HG03520 (cell line): ENCODE data around the gene MECP2.

Experiments
- ATAC-seq: cut with Tn5 transposase; IDR thresholded peaks from one replicate; pipeline ENCODE4 v1.9.1; 2021; ENCODE audit warnings: mild to moderate bottlenecking, moderate library complexity; ENCODE audit not compliant: unreplicated experiment

Gene MECP2

DNA sequence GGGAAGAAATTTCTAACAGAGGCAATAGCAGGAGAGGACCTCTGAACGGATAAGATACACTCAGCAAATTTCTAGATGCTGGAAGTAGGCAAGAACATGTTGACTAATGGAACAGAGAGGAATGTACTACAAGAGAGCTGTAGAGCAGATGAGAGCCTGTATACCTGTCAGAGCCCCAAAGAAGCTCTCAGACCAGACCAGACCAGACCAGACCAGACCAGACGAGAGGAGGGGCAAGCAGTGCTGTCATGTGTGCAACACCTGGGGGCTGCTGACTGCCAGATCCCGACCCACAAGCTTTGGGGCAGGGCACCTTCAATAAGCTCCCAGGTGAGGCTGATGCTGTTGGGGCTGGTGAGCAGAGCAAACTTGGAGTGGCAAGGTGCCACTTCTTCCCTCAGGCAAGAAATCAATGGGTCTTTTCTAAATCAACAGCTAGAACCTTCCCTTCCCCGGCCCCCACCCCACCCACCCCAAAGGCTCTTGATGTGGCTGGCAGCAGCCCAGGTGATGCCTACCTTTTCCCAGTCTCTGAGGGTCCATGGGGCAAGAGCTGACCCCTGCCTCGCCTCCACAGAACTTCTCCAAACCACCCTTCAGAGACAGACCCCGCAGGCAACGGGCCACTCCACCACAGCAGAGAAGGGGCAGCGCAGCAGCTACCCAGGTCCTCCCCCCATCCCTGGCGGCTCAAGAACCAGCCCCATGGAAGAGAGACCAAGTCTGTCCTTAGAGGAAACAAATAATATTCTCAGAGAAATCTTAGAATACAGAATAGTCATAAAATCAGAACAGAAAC, 32.7 kb downstream of the MECP2 start:
- ATAC-seq: no peak

DNA sequence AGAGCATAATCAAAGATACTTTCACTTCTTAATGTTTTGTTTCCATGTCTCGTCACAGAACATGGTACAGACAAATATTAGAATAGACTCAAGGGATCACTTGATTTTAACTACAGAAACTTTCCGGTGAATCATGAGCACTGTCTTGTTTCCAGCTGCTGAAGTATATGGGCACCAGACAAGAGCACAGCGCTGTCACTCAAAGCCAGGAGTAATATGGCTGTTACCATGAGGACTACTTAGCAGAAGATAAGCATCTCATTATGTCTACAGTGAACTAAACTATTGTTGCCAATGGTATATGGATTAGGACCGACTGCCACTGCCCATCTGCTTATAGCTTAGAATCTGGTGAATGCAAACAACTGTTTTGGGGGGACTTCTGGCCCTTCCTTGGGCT, 34.3 kb downstream of the MECP2 start:
- ATAC-seq: no peak

DNA sequence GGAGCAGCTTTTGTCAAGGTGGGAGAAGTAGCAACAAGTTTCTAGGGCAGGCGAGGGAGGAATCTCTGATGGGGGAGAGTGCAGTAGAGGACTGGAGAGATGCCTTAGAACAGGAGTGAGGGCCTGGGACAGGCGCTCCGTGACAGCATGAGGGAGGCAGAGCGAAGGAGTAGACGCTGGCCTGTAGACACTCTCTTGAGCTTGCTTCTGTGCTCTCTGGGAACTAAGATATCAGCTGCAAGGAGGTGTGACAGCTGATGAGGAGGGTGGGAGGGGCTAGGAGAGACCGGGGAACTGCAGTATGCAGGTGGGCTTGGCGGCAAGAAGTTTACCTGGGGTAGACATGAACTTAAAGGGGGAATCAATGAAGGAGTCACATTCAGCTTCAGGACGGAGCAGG, 35.7 kb downstream of the MECP2 start:
- ATAC-seq: no peak

DNA sequence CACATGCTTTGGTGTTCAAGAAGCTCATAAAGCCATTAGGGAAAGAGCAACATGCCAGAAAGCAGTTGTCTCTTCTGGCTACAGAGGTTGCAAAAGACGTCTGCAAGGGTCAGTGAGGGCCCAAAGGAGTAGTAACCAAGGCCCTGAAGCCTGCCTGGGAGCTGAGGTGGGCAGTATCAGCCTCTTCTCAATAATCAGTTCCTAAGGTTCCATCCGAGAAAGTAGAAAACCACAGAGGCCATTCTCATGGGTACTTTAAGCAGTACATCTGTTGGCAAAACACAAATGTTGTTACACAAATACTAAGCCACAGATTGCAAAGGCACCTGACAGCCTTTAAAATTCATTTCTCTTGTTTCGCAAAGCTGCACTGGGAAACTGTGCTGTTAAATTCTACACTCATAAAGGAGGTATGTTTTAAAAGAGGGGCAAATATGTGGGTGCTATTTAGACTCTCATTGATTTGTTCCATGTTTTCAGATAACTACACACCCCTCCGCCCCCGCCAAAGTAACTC, 37.7 kb downstream of the MECP2 start:
- ATAC-seq: no peak

DNA sequence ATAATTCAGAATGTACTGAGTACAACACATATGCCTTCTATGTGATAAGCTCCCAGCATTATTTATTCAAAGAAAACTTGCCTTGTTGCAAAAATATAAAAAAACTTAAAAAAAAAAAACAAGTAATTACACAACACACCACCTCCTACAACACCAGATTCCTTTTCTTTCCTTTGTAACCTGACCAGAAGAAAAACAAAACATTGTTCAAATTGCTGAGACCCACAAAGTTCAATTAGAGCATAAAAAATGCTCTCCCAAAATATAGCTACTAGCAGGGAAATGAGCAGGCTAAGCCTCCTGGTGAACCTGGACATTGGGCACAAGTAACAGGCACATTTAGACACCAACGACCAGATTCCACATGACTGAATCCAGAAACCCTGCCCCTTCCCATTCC, 38.3 kb downstream of the MECP2 start:
- ATAC-seq: no peak

DNA sequence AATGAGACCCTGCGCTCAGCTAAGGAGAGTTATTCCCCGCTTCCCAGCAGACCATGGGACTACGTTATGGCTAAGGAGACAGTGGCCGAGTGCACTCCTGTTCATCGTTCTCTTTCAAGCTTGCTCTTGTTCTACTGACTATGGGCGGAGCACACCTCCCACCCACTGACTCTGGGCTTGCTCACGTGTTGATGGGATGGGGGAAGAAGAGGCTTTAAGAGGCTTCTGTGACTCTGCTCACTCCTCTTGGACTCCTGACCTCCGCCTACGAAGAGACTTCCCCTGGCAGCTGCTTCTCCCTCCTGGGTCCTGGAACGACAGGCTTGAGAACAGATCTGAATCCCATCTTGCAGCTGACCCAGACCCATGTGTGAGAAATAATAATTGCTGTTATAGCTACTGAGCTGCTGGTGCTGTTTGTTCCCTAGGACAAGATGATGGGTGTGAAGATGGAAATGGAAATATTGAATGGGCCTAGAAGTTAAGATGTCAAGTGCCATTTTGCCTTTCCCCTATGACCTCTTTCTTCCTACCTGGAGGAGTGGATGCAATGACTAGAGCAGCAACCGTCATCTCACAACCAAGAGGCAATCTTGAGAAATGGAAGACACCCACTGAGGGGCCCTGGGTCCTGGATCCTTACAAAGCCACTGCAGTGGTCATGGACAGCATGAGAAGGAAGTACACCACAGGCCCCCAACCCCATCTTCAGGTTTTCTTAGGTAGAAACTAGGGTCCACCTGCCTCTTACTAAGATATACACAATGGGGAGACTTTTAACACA, 39.1 kb downstream of the MECP2 start:
- no peak for ATAC-seq

DNA sequence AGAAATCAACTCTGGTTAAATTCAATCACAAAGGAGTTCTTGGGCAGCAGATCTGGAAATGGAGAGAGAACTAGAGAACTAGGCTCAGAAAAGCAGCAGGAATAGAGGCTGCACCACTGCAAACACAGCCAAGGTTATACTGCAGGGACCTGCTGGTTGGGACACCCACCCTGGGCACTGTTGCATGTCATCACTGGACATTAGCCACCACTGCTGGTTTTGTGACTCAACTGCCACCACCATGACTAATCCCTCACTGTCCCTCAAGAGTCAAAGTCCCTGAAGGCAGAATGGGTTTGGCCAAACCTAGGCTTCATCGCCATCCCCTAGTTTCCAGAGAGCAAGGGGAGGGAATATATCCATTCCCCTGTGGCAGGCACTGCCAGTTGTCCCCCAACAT, 39.7 kb downstream of the MECP2 start:
- no peak for ATAC-seq

DNA sequence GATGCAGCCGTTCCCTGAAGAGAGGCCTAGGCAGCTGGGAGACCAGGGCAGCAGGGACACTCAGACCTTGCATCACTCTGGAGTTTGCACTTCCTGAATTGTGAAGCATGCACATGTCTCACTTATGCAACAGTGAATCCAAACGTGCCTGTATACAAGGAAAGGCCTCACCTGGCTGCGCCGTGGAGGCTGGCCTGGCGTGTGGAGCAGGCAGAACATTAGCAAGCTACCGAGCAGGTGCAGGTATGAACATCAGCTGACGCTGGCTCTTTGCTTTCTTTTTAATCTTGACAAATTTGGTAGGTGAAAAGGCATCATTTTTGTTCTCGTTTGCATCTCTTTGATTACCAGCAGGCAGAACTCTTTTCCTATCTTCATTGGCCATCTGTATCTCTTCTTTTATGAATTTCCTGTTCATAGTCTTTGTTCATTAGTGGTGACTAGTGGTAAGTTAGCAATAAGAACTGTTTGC, 40.7 kb downstream of the MECP2 start:
- ATAC-seq: no peak

DNA sequence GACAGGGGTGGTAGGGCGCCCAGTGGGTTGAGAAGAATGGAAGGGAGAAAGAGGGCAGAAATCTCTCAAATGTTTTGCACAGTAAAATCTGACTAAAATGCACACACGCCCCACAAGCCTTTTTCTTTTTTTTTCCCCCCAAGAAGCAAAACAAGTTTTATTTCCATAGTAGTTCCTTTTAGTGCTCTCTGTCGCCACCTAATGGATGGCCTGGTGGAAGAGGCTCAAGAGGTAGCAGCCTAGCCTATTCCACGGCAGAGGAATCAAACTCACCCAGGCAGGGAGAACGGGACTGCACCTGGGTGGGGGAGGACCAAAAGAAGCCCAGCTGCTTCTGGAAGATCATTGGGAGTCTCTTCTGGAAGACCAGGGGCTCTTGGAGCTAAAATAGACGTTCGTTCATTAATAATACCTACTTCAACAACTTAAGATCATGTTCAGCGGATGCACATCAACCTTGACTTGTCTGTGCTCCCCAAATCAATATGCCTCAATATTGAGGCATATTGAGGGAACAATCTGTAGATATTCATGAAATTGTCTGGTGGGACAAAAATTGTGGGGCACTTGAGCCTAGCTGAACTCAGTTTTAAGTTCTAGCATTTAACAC, 46.2 kb downstream of the MECP2 start:
- no peak for ATAC-seq

DNA sequence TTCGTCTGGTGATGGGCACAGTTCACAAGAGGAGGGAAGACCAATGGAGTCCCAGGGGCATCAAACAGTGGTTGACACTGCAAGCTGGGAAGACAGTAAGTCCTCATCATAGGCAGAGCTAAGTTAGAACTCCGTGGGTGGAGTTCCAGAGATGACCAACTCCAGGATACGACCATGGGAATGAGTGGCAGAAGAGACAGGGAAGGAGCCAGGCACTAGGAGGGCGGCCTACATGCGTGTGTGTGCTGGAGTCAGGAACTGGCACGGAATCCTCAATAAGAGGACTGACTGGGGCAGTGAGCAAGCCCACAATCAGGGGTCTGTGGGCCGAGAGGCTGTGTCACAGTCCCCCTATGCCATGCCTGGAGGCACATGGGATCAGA, 47.4 kb downstream of the MECP2 start:
- ATAC-seq: no peak

DNA sequence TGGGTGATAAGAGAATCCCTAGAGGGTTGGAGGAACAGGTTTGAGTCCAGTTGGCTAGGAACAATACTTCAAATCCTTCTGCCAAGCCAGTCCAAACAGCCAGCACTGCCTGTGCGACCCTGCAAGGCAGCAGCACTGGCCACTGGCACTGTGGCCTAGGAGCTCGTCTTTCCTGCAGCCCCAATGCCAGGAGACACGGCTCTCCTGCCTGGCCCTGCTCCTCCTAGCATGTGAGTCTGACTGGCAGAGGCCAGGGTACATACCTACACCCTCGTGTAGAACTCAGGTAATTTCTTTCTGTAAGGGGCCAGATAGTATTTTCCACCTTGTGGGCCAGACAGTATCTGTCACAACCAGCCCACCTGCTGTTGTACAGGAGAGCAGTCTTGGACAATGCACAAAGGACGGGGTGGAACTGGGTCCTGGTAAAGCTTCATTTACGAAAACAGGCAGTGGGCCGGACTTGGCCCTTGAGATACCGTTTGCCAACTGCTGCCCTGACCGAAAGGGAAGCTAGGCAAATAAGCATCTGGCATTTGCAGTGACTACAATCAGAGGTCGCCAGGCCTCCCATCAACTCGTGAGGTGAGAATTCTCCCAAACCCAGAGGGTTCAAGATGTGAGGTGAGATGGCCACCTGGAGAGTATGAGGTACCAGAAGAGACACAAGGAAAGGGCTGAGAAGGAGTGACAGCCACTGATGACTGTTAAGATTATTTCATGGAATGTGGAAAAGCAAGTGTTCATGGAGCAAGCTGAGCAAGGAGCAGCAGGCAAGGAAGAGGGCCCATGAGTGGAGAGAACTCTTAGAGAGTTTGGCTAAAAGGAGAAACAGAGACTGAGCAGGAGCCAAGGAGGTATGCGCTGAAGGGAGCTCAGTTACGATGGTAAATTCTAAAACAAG, 48.1 kb downstream of the MECP2 start:
- ATAC-seq: no peak

DNA sequence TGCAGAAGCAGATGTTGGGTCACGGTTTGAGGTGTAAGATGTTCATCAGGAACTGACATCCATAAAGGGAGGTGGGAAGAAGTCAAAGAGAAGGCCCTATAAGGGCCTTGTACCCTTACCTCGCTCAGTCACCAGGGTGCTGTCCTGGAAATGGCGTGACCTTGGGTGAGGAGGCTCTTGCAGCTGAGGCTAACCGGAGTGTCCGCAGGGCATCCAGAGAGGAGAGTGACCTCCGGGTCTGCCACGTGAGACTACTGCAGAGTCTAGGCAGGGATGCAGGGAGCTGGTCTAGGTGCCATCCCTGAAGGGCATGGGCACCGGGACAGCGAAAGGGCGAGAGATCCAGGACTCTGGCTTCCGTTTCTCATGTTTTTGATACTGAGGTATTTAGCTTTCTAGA, 49.1 kb downstream of the MECP2 start:
- no peak for ATAC-seq

DNA sequence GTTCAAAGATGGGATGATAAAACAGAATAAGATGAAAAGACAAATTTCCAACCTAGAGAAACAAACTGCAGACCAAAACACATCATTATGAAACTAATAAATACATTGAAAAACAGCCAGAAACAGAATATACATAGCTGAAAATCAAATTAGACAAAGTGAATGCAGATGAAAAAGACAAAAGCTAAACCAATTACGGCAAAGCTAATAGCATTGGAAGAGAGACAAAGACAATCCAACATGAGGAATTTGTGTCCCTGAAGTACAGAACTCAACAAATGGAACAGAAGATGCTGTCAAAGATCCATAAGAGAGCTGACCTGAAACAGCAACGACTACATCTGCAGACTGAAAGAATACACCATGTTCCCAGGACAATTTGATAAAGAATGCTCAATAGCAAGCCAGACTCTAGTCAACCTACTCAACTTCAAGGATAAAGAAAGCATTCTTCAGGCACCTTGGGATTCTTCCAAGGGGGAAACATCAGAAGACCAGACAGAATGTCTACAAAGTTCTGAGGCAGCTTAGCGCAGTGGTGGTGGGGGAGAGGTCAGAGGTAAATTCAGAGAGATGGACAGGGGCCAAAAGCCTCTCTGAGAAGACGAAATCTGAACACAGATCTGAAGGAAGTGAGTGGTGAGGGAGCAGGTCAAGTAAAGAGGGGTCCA, 50.4 kb downstream of the MECP2 start:
- ATAC-seq: no peak

DNA sequence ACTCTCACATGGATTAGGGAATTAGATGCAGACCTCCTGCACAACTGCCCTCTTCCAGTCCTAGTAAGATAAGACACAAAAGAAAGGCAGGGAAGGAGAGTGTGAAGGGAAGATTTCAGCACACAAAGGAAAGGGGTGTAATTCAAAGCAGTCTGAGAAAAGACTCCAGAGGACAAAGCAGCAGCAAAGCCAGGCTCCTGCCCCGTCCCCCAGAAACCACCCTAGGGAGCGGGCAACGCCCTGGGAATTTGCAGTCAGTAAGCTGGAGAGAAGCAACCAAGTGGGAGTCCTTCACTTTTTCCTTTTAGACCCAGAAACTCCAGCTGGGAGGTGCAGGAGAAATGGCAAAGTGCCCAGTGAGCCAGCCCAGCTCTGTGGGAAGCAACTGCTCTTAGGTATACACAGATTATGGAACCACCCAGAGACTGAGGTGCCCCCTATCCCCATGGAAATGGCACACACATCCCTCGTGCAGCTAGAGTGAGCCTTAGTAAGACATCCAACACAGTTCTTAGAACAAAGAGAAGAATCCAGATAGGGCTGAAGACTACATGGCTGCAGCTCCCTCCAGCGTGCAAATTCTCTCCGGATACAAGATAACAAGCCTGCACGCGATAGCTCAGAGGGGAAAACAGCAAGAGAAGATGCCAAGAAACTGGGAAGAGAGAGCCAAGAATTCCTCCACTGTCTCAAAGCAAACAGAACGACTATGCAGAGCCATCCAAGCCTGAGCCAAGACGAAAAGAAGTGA, 51.3 kb downstream of the MECP2 start:
- ATAC-seq: no peak

DNA sequence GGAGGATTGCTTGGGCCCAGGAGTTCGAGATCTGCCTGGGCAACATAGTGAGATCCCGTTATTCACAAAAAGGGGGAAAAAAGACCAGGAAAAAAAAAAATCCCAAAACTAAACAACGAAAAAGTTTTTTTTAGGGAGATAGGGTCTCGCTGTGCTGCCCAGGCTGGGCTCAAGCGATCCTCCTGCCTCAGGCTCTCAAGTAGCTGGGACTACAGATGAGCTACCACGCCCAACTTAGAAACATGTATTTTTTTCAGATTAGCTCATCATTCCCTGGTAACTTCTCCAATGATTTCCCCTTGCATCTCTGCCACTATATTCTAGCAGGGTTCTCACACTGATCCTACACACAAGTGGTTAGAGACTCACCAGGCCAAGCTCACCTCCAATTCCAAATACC, 53.4 kb downstream of the MECP2 start:
- ATAC-seq: no peak

DNA sequence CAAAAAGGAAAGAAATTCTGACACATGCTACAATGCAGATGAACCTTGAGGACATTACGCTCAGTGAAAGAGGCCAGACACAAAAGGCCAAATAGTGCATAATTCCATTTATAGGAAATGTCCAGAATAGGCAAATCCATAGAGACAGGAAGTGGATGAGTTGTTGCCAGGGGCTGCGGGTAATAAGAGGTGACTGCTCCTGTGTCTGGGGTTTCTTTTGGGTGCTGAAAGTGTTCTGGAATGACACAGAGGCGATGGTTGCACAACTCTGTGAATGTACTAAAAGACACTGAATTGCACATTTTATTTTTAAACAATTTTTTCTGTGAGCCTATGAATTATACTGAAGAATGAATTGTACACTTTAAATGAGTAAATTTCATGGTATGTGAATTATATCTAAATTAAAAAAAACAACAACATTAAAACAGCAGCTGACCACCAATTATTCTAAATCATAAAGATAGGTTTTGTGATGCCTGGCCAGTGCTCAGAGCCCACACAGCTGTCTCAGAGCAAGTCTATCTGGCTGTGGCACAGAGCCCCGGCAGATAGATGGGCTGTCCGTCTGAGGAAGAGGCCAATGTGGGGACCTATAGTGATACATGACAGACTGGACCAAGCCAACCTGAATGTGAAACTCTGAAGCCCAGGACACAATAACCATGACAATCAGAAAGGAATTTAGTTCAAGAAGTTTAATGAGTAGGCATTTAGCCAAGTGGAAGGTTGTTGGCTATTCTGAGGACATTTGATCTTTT, 54.3 kb downstream of the MECP2 start:
- ATAC-seq: no peak

DNA sequence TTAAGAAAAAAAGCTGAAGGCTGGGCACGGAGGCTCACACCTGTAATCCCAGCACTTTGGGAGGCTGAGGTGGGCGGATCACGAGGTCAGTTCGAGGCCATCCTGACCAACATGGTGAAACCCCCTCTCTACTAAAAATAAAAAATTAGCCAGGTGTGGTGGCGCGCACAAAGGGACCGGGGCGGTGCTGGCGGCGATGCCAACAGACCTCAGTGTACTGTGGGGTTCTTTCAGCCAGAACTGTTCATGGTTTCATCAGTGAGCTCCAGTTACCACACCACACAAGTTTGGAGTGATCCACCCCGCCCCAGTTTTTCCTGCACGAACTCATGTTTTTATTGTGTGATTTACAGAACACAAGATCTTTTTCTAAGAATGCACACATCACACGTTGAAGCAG, 56.7 kb downstream of the MECP2 start:
- ATAC-seq: no peak

DNA sequence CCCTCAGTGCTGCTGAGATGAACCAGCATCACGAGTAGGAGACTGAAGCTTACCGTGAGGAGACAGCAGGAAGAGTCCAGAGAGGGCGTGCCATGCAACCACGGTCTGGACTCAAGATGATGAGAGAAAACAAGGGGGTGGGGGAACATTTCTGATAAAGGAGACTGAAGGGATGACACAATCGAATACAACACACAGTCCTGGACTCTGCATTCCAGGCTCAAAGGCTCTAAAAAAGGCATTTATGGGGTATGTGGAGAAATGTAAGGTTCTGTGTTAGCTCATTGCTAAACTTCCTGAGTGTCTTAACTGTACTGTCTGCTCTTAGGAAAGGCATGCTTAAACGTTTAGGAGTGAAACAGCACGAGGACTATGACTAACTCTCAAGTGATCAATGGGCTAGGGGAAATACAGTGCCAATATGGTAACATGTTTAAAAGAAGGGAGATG, 57.2 kb downstream of the MECP2 start:
- no peak for ATAC-seq

DNA sequence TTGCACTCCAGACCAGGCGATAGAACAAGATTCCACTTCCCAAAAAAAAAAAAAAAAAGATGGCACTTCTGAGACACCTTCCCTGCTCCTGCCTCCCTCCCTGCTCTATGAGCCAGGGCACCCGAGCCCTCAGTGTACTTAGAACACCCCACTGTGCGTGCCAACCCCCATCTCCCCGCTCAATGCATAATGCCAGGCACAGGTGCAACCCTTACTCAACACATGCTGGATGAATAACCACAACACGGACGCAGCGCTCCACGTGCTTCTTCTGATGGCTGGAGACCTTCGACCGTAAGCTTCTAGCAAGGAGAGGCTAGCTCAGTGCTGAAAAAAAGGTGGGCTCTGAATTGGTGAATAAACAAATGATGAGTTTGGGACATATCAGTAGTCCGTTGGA, 57.9 kb downstream of the MECP2 start:
- no peak for ATAC-seq
